GM19351 (cell line): ENCODE data around the gene RAB30.

ENCODE experiments used
- ATAC-seq: cut with Tn5 transposase; IDR thresholded peaks from one replicate; pipeline ENCODE4 v1.9.1; 2021; ENCODE audit warnings: mild to moderate bottlenecking, moderate library complexity; ENCODE audit not compliant: unreplicated experiment

RAB30 gene, protein sequence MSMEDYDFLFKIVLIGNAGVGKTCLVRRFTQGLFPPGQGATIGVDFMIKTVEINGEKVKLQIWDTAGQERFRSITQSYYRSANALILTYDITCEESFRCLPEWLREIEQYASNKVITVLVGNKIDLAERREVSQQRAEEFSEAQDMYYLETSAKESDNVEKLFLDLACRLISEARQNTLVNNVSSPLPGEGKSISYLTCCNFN

DNA sequence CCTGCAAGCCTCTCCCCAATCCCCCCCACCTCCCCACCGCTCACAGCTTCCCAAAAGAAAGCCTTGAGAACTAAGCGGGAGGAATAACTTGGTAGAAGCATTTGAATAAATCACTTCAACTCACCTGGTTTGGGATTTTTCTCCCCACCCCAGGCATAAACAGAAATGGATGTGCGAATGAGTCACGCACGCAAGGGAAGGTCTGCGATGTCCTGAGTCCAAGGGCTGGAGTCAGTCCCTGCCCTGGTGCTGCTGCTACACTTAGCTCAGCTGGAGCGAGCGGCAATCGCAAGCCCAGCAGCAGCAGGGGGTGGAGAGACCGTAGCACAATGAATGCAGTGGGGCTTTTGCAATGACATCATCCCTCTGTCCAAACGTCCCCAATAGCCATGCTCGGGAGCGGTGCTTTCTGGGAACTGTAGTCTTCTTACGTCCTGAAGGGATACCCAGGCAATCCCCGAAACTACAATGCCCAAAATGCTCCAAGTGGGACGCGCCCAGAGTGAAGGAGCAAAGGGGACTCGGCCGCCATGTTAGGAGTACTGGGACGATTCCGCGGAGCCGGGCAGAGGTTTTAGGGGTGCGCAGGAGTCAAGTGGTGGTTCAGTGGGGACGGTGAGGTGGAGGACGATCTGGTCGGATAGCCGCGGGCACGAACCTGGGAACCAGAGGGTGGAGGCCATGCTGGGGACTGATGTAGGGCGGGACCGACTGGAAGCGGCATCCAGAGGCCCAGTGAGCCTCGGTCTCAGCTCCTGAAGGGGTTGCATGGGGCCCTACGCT, at the start of gene RAB30:
Gene RAB30, minus strand, starts transcription at position 331 of the 783 bp plus-strand sequence. CDS start 74,581 bp downstream, outside the sequence.
- peak; percentile 92 for ATAC-seq

DNA sequence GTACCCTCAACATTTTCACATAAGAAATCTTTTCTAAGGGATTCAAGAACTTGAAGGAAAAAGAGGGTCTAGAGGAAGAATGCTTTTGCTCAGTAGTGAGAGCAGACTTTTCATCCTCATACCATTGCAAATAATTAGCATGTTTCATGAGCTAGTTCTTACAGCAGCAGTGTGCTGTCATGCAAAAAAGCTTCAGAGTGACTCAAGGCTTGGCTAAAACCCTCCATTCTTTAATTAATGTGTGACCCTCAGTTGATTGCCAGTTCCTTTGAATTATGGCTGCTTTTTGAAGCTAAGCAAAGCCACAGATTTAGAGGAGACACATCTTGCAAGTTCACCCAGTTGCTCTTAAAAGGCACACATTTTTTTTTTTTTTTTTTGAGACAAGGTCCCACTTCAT, 48.6 kb upstream of the RAB30 start:
- ATAC-seq, result no peak

DNA sequence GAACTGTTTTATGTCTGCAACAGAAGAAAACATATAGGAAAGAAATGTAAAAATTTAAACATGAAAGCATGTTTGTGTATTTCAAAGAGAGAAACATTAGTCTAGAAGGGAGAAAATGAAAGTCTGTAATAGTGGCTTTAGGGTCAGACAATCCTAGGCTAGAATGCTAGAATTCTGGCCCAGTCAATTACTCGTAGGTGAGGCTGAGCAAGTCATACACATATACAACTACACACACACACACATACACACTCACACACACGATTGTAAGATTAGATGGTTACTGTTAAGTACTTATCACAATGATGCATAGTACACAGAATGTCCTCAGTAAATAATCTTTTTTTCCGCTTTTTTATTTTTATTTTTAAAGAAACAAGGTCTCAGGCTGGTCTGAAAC, 47.5 kb upstream of the RAB30 start:
- ATAC-seq, result no peak

DNA sequence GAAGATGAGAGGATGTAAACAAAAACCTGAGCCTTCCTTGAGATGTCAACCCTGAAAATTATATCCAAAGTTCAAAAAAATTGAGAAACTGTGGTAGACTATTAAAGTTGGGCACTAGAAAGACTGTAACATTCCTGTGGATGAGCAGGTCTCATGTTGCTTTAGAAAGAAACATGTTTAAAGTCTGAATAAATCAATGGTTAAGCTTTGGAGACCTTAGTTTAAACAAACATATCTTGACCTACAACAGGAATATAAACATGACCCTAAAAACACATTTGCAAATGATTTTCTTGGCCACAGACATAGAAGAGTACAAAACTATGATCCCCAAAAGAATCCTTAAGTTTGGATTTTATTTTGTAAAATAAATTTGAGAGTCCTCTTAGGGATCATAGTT, 47.1 kb upstream of the RAB30 start:
- ATAC-seq, result no peak

DNA sequence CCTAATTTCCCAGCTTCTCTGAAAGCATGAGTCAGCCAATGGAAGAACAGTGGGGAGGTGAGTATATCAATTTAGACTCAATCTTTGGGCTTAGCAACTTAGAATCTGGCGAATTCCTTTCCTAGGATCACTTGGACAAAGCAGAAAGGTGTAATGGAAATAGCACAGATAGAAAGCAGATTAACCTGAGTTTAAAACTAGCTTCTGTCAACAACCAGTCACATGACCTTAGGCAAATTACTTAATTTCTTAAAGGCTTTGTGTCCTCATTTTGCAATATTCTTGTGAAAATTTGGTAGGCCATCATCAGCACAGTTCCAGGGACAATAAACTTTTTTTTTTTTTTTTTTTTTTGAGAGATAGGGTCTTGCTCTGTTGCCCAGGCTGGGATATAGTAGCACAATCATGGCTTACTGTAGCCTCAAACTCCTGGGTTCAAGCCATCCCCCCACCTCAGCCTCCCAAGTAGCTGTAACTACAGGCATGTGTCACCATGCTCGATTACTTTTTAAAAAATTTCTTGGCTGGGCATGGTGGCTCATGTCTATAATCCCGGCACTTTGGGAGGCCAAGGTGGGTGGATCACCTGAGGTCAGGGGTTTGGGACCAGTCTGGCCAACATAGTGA, 44.4 kb upstream of the RAB30 start:
- ATAC-seq, result no peak

DNA sequence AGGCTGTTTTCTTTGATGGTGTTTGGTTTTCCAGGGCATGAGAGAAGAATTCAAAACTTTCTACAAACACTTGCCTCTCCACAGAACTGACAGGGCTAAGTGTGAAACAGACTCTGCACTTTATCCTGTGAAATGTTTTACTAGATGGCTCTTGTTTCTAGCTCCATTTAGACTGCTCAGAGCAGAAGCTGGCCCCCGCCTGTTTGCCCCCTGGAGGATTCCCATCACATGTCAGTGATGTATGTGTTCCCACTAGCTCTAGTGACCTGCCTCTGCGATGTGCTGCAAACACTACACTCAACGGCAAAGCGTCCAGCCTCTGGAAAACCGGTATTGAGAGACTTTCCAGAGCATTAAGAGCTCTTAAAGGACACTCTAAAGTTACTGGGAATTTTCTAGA, 43.9 kb upstream of the RAB30 start:
- ATAC-seq, result no peak

DNA sequence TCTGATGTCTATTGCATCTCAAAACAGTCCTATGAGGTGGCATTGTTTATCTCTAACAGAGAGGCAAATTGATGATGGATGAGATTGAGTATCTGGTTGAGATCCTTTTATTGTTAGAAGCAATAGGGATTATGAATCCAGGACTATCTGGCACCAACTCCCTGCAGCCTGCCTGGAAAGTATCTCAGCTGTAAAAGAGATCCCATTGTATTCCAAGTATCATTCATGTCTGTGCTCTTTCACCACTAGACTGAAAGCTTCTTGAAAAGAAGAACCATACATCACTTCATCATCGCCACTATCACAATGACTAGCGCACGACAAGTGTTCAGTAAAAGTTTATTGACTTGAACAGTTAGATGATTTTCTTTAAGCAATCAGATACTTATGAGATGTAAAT, 43.3 kb upstream of the RAB30 start:
- ATAC-seq, result no peak

DNA sequence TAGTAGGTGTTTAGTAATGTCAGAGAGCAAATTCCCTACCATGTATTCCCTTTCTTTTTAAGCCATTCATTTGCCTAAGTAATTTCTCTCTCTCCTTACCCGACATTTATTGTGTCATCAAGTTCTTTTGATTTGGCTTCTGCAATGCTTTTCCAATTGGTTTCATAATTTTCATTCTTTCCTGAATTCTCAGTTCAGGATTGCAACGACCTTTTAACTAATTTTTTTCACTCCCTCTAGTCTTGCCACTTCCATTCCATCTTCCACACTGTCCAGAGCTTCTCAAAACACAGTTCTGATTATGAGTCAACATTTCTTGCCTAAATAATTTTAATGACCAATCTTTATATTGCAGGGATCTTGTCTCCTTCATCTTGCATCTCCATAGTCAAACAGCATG, 41.2 kb upstream of the RAB30 start:
- no peak for ATAC-seq

DNA sequence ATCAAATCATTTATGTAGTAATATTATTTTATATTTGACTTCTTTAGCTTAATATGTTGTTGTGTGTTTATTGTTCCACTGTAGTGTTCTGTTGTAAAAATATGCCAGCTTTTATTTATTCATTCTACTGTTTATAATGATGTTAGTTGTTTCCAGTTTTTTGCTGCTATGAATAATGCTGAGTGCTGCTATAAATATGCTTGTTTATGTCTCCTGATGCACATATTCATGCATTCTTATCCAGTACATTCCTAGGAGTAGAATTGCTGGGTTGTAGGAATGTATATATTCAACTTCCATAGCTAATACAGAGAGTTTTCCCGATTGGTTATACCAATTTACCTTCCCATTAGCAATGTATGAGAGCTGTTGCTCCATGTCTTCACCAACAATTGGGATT, 33.5 kb upstream of the RAB30 start:
- ATAC-seq, result no peak

DNA sequence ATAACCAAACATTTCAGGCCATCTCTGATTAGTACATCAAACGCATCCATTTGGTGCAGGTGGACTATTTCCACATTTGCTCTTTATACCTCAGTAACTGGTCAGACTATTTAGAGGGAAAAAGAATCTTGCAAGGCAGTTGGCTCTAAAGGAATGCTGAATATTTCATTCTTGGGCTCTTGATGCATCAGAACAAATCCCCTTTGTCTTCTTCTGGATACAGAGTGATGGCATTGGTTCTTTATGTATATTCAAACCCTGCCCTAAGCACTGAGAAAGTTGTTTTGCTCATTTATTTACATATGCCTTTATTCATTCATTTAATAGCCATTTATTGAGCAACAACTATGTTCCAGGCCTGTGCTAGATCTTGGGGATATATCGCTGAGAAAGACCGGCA, 31.1 kb upstream of the RAB30 start:
- ATAC-seq, result no peak

DNA sequence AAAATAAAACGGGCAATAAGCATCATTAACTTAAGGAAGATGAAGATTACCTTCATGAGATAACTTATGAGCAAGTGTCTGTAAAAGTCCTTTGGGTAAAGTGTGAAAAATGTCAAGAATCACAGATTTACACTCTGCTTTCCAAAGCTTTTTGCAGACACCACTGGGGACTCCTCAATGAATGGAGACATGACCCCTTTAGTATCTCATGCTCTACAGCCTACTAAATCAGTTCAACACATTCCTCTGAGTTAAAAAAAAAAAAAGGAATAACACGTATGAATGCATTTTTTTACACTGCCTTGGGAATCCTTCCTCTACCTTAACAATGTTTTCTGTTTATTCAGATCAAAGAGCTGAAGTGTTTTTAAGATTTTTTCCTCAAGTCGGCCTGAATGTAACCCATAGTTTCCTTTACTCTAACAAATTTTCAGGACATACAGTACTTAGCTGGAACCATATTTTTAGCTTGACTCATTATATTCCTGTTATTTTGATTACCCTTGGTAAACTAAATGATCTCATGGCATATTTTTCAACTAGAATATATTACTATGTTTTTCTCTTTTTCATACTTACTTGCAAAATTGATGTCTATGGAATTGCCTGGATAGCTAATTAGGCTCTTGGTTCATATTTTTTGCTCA, 25.9 kb upstream of the RAB30 start:
- ATAC-seq, result no peak

DNA sequence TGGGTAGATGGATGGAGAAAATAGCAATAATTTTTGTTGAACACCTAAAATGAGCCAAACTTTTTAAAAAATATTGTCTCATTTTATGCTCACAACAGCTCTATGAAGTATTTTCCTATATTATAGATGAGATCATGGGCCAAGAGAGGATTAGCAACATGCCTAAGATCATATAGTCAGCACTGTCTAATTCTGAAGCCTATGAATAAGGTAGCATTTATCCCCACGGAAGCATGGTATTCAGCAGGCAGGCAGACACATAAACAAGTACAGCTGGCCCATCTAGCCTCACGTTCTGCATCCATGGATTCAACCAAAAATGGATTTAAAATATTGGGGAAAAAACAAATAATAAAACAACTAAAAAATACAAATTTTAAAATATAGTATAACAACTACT, 21.9 kb upstream of the RAB30 start:
- no peak for ATAC-seq

DNA sequence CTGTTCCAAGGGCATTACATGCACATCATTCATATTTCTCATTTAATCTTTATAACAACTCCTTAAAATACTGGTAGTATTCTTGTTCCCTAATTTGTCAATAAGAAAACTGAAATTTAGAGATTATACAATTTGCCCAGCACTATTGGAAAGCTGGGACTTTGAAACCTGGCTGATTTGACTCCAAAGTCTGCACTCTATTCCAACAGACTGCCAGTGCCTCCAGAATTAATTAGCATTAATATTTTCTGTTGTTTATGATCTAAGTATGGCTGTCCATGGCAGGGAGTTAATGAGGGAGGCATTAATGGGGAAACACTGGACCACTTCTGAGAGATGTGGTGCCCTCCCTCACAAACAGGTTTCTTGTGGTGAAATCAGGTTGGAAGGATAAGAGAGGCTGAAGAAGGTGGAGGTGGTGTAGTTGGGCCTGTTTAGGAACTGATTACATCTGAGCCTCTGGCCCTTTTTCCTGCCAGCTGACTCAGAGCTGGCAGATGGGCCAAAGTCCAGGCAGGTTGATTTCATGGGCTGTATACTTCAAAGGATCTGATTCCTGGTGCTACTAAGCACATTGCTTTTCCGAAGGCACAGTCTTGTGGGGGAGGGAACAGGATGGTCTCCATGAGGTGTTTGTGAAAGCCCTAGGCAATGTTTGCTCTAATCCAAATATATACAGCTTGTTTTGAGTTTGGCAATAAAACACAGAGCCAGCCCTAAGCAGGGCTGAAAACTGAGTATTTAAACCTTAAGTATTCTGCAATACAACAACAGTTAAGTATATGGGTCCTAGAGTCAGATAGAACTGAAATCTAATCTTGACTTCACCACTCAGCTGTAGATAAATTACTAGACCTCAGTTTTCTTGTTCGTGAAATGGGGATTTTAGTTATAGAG, 21.0 kb upstream of the RAB30 start:
- ATAC-seq, result no peak

DNA sequence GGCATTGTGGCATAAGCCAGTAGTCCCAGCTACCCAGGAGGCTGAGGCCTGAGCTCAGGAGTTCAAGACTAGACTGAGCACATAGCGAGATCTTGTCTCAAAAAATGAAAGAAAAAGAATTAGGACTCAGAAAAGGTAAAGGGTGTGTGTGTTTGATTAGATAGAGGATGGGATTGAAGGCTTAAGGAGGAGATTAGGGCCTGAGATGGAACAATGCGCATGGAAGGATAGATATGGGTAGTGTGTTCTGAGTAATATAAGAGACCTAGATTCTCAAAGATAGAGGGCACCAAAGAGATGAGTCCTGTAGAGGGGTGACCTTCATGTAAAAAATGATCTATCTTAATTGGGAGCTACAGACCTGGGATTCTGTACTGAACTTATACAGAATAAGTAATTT, 17.3 kb upstream of the RAB30 start:
- ATAC-seq, result no peak

DNA sequence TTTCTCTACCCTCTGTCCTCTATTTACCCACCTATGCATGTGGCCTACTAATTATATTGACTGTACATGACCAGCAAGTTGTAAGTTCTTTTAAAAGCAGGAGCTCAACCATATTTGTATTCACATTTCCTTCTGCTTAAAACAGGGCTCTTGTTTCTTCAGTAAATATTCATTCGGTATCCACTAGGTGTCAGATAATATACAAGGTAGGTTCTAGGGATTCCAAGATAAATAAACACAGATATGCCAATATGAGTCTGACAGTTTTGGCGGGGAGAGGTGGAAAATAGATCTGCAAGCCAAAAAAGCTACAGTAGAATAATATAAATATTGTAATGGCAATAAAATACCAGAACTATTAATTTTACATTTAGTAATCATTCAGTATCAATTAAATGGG, 15.3 kb upstream of the RAB30 start:
- ATAC-seq, result no peak

DNA sequence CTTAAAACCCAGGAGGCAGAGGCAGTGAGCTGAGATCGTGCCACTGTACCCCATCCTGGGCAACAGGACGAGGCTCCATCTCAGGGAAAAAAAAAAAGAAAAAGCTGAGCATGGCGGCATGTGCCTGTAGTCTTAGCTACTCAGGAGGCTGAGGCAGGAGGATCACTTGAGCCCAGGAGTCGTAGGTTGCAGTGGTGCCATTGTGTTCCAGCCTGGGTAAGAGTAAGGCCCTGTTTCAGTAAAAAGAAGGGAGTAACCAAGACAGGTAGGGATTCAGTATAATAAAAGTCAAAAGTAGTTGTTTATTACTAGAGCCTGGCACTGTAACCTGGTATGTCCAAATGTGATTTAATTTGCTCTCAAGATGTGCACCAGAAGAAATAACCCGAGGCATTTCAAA, 8.1 kb upstream of the RAB30 start:
- no peak for ATAC-seq

DNA sequence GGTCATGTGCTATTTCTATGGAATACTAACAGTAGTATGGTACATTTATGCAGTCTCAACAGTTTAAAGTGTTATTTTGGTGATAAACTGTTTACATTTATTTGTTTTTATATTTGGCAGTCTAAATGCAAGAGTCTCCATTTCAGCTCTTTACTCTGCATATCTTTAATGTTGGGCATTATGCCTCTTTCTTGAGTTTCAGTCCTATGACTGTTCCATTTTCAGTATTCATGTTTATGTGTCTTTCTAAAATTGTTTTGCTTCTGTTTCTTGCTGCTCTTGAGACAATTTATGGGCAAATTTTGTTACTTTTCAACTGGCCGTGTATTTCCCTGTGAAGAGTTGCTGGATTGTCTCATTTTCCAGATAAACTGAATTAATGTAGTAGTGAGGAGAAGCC, 6.6 kb upstream of the RAB30 start:
- no peak for ATAC-seq

DNA sequence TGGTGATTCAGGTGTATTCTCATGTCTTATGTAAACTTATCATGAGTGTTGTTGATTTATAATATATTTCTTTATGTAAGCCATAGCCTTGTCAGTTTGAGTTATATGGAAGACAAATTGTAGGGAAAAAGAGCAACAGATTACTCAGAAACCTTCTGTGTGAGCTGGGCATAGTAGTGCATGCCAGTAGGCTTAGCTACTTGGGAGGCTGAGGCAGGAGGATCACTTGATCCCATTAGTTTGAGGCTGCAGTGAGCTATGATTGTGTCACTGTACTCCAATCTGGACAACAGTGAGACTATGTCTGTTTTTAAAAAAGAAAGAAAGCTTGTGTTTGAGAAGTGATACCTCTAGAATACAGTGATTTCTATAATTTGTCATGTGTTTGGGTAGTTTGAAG, 2.2 kb upstream of the RAB30 start:
- no peak for ATAC-seq

DNA sequence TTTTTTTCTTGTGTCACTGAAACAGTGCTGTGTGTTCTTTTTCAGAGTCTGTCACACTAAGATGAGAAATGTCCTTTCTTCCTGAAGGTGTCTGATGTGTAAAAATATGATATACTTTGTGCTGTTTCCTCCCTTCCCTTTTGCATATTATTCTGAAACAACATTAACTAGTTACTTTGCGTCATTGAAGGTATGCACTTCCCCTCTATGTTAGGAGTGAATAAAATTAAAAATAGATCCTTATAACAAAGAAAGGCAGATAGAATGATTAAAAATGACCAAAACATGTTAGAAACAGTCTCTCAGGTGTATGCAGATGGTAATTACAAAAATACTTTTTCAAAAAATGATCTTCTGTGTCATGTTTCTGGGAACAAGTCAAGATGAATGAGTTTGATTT, 1.6 kb upstream of the RAB30 start:
- ATAC-seq, result no peak

DNA sequence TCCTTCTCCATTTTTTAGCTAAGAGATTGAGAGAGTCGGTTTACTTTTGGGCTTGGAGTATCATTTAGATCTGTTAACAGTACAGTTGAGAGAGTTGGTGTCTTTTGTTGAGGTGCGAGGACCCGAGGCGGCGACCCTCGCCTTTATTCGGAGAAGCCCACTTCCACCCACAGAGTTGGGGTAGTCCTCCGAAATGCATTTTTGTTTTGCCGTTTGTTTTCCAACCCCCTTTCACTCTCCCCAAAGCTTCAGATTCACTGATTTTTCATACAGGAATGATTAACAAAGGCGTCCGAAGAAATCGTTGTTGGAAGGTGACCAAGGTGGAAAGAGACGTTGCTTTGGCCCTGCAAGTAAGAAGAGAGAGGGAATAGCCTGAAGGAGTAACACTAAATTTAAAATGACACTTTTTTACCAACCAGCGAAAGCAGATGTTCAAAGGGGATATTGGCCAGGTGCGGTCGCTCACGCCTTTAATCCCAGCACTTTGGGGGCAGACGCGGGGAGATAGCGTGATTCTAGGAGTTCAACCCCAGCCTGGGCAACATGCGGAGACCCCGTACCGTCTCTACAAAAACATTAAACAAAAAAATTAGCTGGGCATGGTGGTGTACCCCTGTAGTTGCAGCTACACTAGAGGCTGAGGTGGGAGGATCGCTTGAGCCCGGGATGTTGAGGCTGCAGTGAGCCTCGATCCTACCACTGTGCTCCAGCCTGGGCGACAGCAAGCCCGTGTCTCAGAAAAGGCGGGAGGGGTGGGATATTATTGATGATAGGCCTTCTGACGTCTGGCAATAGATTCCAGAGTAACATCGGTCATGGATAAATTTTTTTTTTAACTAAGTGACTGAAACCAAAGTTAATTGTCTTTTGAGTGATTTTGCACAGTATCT, 899 bp upstream of the RAB30 start:
- ATAC-seq, result no peak
